ENCODE results near the gene IHH.

The IHH gene

DNA sequence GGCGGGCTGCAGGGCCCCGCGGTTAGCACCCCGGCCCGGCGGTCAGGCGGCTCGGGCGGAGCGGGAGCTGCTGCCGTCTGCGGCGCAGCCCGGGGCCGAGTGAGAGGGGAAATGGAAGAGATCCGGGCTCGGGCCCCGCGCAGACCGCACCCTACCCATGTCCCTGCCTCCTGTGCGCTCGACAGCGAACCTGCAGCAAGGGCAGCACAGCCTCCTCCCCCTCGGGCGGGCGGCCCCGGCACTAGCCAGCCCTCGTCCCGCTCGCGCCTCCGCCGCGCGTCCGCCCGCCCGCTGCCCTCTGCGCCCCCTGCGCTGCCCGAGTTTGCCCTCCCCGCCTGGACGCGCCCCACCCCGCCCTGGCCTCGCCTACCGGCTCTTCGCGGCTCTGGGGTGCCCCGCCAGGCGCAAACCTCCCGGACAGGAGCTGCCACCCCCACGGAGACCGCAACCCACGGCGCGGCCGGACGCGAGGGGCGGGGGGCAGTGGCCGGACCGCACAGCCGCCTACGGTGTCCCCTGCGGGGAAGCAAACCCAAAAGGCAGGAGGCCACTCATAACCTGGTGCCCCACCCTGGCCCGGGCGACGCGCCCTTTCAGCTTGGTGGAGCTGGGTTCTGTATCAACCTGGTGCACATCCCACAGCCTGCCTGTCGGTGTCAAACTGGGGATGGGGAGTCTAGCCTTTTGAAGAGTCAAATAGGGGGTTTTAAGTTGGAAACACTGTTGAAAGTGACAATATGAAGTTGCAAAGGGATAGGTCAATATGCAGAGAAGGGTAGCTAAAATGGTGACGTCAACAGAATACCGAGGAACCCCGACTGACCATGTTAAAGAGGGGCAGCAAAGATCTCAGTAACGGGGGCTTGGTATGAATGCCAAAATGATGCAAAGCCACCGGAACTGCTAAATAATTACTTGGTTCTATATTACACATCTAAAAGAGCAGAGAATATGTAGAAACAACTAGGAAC lies at the start of gene IHH:
Gene IHH, minus strand, starts transcription at position 101 of the 971 bp plus-strand sequence. CDS start 454 bp downstream, outside the sequence.
- Mint-ChIP-seq H3K36me3 (ENCODE audit: low read depth) (no peaks in the 10 kb centered on the region), H3K27me3 (peaks cover 69% of the 10 kb centered on the region)

DNA sequence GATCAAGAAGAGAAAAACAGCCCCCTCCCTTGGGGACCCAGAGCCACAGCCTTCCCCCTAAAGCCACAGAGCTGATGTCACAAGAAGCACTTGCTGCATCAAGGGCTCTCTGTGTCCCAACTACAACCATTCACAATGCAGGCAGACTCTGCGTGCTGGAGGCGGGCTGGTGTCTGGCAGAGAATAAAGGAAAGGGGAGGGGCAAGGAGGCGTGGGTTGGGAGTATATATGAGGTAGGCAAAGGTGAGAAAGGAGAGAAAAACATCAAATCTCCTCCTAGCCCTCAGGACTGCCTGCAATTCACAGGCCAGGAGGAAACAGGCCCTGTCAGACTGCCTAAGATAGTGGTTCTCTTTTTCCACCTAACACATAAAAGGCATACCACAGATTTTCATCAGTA lies 48.8 kb upstream of the IHH start:
- Mint-ChIP-seq H3K27ac (no peak overlapping the region), H3K4me3 (no peak overlapping the region), H3K36me3 (ENCODE audit: low read depth) (peaks cover 5% of the 10 kb centered on the region), H3K27me3 (no peaks in the 10 kb centered on the region), H3K9me3 (no peaks in the 10 kb centered on the region), H3K4me1 (ENCODE audit: low read depth) (peaks cover 52% of the 10 kb centered on the region)
- peak; percentile 48 for DNase-seq

More for the DNA sequence above, at the start of gene IHH:
- no peaks in the 10 kb centered on the region for H3K9me3 Mint-ChIP-seq
- peaks cover 24% of the 10 kb centered on the region for H3K4me1 Mint-ChIP-seq (ENCODE audit: low read depth)
- peak; percentile 39 for DNase-seq
- H3K27ac Mint-ChIP-seq: no peak within 1 kb of the TSS
- peak within 1 kb of the TSS; percentile 43 for H3K4me3 Mint-ChIP-seq

DNA sequence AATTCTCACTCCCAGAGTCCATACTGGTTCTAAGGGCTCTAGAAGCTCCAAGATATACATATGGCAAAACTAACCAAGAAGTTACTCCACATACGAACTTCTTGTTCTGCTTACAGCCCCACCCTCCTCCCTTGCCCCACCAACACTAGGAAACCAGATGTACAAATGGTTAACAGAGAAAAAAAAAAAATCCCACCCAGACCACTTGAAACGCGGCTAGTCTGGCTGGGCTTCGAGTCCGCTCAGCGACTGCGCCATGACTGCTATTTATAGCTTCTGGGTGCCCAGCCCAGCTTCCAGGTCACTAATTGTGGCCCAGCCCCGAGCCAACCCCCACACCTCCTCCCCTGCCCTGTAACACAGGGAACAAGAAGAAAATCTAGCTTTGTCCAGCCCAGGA lies 47.0 kb upstream of the IHH start:
- Mint-ChIP-seq H3K9me3 (no peaks in the 10 kb centered on the region), H3K27me3 (no peaks in the 10 kb centered on the region), H3K36me3 (ENCODE audit: low read depth) (peaks cover 4% of the 10 kb centered on the region), H3K27ac (no peak overlapping the region), H3K4me1 (ENCODE audit: low read depth) (peaks cover 55% of the 10 kb centered on the region), H3K4me3 (no peak overlapping the region)
- no peak for DNase-seq

DNA sequence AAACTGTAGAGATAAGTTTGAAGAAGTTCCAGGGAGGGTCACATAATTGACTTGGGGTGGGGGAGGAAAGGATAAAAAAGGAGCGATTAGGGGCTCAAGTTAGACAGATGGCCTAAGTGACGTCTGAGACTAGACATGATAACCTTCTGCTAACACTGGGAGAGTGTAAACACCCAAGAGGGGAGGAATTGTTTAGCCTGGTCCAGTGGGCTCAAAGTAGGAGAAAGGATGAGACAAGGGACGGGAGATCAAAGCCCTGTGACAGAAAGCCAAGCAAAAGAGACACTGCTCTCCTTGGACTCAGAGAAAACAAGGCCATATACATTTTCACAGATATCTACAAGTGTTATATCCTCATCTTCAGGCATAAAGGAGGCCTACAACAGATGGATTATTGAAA lies 45.5 kb upstream of the IHH start:
- no peaks in the 10 kb centered on the region for H3K27me3 Mint-ChIP-seq
- DNase-seq: no peak
- no peak overlapping the region for H3K4me3 Mint-ChIP-seq
- H3K4me1 Mint-ChIP-seq (ENCODE audit: low read depth): peaks cover 50% of the 10 kb centered on the region
- peaks cover 10% of the 10 kb centered on the region for H3K36me3 Mint-ChIP-seq (ENCODE audit: low read depth)
- no peak overlapping the region for H3K27ac Mint-ChIP-seq
- no peaks in the 10 kb centered on the region for H3K9me3 Mint-ChIP-seq

- DNase-seq: no peak
- Mint-ChIP-seq H3K36me3 (ENCODE audit: low read depth) (peaks cover 10% of the 10 kb centered on the region), H3K9me3 (no peaks in the 10 kb centered on the region), H3K27ac (peak overlapping the region; percentile 74), H3K4me3 (peak overlapping the region; percentile 16), H3K4me1 (ENCODE audit: low read depth) (peaks cover 39% of the 10 kb centered on the region), H3K27me3 (no peaks in the 10 kb centered on the region)
Observed at GRCh38 chr2:219104107-219105035, 43.6 kb upstream of the IHH start.

DNA sequence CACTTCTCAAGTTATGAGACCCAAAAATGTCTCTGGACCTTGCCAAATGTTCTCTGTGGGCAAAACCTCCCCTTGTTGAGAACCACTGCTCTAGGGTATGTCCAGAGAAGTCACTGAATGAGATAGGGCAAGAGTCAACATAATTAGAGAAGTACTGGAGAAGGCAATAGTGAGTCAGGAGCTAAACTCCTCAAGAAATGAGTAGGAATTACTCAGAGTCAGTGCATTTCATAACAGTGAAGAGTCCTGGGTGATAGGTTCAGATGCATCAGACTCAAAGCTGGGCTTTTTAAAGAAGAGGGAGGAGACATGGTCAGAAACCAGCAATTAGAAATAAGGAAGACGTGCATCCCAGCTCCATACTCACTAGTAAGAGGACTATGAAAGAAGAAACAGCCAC lies 38.6 kb upstream of the IHH start:
- no peaks in the 10 kb centered on the region for H3K9me3 Mint-ChIP-seq
- H3K27ac Mint-ChIP-seq: no peak overlapping the region
- no peak for DNase-seq
- peaks cover 4% of the 10 kb centered on the region for H3K4me1 Mint-ChIP-seq (ENCODE audit: low read depth)
- H3K4me3 Mint-ChIP-seq: no peak overlapping the region
- H3K27me3 Mint-ChIP-seq: no peaks in the 10 kb centered on the region
- peaks cover 12% of the 10 kb centered on the region for H3K36me3 Mint-ChIP-seq (ENCODE audit: low read depth)

- no peaks in the 10 kb centered on the region for H3K9me3 Mint-ChIP-seq
- H3K27me3 Mint-ChIP-seq: no peaks in the 10 kb centered on the region
- peaks cover 16% of the 10 kb centered on the region for H3K36me3 Mint-ChIP-seq (ENCODE audit: low read depth)
Observed at GRCh38 chr2:219095406-219095935, 34.8 kb upstream of the IHH start.

DNA sequence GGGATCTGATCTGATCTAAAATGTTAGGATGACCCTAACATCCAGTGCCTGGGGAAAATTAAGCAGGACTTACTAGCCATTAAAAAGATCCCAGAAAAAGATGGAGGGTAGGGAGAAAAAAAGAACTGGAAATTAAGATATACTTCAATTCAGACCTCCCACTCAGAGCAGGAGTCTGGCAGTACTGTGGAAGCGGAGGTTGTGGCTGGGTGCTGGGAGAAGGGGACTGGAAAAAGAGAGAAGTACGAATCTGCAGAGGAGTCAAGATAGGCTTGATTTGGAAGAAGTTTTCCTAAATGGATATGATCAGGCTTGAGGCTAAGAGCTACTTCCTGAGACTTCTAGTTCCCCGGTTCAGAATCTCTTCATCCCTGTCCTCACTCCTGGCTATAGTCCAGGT lies 33.5 kb upstream of the IHH start:
- Mint-ChIP-seq H3K4me1 (ENCODE audit: low read depth) (no peaks in the 10 kb centered on the region), H3K27me3 (no peaks in the 10 kb centered on the region), H3K27ac (no peak overlapping the region), H3K9me3 (no peaks in the 10 kb centered on the region), H3K4me3 (no peak overlapping the region), H3K36me3 (ENCODE audit: low read depth) (peaks cover 24% of the 10 kb centered on the region)
- DNase-seq: no peak

More at GRCh38 chr2:219095406-219095935, 34.8 kb upstream of the IHH start:
- DNase-seq: no peak
- no peaks in the 10 kb centered on the region for H3K4me1 Mint-ChIP-seq (ENCODE audit: low read depth)
- H3K27ac Mint-ChIP-seq: no peak overlapping the region
- no peak overlapping the region for H3K4me3 Mint-ChIP-seq

- Mint-ChIP-seq H3K9me3 (no peaks in the 10 kb centered on the region), H3K27ac (no peak overlapping the region), H3K27me3 (no peaks in the 10 kb centered on the region), H3K36me3 (ENCODE audit: low read depth) (peaks cover 35% of the 10 kb centered on the region), H3K4me1 (ENCODE audit: low read depth) (peaks cover 10% of the 10 kb centered on the region), H3K4me3 (no peak overlapping the region)
- DNase-seq: no peak
Observed at GRCh38 chr2:219090436-219091299, 29.9 kb upstream of the IHH start.

GRCh38 chr2:219089330-219089729 lies 28.6 kb upstream of the IHH start:
- H3K27me3 Mint-ChIP-seq: no peaks in the 10 kb centered on the region
- no peaks in the 10 kb centered on the region for H3K9me3 Mint-ChIP-seq
- H3K4me3 Mint-ChIP-seq: no peak overlapping the region
- DNase-seq: no peak
- H3K4me1 Mint-ChIP-seq (ENCODE audit: low read depth): peaks cover 16% of the 10 kb centered on the region
- H3K27ac Mint-ChIP-seq: no peak overlapping the region
- peaks cover 29% of the 10 kb centered on the region for H3K36me3 Mint-ChIP-seq (ENCODE audit: low read depth)

DNA sequence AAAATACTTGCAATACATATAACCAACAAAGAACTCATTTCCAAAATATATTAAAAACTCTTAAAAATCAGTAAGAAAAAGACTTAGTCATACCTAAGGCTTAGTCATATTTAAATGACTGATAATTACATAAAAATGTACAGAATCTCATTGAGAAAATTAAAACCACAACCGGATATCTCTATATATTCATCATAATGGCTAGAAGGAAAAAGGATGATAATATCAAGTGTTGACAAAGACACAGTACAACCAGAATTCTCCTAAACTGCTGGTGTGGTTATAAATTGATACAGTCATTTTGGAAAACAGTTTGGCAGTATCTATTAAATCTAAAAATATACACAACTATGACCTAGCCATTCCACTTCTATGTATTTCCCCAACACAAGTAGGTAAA lies 27.1 kb upstream of the IHH start:
- H3K36me3 Mint-ChIP-seq (ENCODE audit: low read depth): peaks cover 20% of the 10 kb centered on the region
- H3K4me3 Mint-ChIP-seq: no peak overlapping the region
- peaks cover 16% of the 10 kb centered on the region for H3K4me1 Mint-ChIP-seq (ENCODE audit: low read depth)
- H3K27ac Mint-ChIP-seq: no peak overlapping the region
- no peaks in the 10 kb centered on the region for H3K27me3 Mint-ChIP-seq
- H3K9me3 Mint-ChIP-seq: no peaks in the 10 kb centered on the region
- DNase-seq: no peak

DNA sequence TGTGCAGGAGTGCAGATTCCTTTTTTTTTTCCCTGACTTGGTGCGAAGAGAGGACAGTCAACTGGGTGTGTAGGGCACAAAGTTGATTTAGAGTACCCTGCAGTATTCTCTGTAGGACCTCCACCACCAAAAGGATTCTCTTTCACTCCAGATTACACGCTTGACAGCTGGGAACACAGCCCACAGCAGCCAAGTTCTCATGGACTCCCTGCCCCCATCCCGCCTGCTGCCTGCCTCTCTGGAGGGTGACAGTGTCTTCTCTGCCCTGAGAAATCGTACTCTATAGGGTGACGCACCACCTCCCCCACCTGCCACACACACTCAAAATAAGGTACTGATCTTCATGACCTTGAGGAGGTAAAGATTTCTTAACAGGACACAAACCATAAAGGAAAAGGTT lies 26.6 kb upstream of the IHH start:
- Mint-ChIP-seq H3K9me3 (no peaks in the 10 kb centered on the region), H3K27me3 (no peaks in the 10 kb centered on the region), H3K27ac (no peak overlapping the region), H3K4me3 (no peak overlapping the region), H3K4me1 (ENCODE audit: low read depth) (peaks cover 16% of the 10 kb centered on the region), H3K36me3 (ENCODE audit: low read depth) (peaks cover 19% of the 10 kb centered on the region)
- no peak for DNase-seq

DNA sequence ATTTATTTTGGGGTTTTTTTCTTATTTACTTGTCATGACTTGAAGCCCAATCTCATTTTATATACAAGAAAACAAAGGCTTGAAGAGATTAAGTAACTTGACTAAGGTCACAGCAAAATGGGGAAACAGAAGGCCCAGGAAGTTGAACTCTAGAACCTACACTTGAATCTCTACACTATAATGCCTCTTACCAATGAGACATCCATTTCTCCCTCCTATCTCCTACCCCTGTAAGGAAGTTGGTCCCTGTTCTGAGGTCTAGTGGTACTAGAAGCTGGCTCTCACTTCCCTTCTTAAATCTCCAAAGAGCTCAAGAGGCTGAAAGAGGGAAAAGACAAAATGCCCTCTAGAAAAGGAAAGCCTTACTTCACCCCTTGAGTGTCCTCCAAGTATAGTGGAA lies 25.5 kb upstream of the IHH start:
- Mint-ChIP-seq H3K36me3 (ENCODE audit: low read depth) (peaks cover 19% of the 10 kb centered on the region), H3K4me3 (no peak overlapping the region), H3K27me3 (no peaks in the 10 kb centered on the region), H3K9me3 (no peaks in the 10 kb centered on the region), H3K27ac (no peak overlapping the region), H3K4me1 (ENCODE audit: low read depth) (peaks cover 16% of the 10 kb centered on the region)
- DNase-seq: no peak

GRCh38 chr2:219084791-219085190 lies 24.1 kb upstream of the IHH start:
- DNase-seq: no peak
- Mint-ChIP-seq H3K27me3 (no peaks in the 10 kb centered on the region), H3K27ac (no peak overlapping the region), H3K4me3 (no peak overlapping the region), H3K36me3 (ENCODE audit: low read depth) (peaks cover 15% of the 10 kb centered on the region), H3K9me3 (no peaks in the 10 kb centered on the region), H3K4me1 (ENCODE audit: low read depth) (peaks cover 16% of the 10 kb centered on the region)
